Cerebellar nuclear complex (tissue), 1 donor: ENCODE measurements around the gene RMRP.
"Not testable (repeated sequence)": the region's sequence is repeated elsewhere in the genome, so short reads cannot be mapped to it uniquely, and the experiment has no call there.

Experiments
- DNase-seq, 2 experiments: peaks; one replicate each; lab custom pipeline; 2025; lab: John Stamatoyannopoulos, UW

RMRP gene

DNA sequence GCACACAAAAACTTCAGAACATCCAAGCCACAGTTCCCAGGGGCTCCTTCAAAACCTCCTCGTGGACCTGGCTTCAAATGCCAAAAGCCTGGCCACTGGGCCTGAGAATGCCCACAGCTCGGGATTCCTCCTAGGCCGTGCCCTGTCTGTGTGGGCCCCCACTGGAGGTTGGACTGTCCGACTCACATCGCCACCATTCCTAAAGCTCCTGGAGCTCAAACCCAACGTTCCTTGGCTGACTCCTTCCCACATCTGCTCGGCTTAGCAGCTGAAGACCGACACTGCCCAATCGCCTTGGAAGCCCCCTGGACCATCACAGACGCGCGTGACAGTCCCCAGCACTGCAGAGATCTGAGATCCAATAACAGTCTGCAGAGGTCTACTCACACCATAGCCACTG, 14.8 kb downstream of the RMRP start:
- no peak for DNase-seq

DNA sequence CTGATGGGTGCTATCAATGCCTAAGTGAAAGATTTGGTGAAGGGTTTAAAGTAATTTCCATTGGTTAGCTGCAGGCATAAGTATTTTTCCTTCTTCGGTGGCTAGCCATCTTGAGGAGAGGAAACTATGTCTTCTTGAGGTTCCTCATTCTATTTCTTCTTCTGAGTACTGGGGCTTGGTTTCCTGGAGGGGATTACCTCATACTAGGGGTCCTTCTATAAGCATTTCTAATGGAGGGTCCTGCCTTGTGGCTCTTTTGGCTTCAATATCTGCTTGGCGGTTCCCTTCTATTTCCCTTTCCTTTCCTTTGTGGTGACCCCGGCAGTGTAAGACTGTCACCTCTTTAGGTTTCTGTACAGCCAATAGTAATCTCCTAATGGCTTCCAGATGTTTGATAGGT, 16.3 kb downstream of the RMRP start:
- not testable (repeated sequence) for DNase-seq

DNA sequence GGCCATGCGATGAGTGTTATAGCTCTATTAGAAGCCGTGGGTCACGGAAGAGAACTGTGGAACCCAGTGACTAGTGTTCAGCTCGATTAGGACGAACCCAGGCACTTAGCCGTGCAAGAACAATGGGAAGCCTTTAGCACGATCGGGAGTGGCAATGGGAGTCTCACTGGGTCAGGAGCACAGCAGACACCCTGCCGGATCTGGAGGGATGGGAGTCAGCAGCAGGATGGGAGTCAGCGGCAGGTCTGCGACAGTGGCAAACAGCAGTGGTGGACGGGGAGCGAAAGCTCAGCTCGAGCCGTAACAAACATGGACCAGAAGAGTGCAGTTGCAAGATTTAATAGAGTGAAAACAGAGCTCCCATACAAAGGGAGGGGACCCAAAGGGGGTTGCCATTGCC, 17.4 kb downstream of the RMRP start:
- not testable (repeated sequence) for DNase-seq

- DNase-seq: no peak
These were observed 18.2 kb downstream of the RMRP start for GRCh38 chr9:35639631-35640030.

DNA sequence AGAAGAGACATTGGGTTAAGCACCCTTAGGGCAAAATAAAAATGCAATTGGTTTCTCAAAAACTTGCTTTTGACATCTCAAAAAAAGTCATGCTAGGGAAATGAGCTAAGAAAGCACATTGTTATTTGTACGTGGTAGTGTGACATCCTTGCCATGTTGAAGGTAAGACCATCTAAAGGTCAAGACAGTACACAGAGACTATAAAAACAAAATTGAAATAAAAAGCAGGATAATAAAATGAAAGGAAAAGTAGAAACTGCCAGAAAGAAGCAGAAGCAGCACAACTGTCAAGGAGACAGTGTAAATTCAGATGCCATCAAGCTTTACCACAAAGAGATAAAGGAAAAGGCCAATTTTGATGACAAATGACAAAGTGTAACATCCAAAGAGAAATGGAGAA, 18.6 kb downstream of the RMRP start:
- DNase-seq: not testable (repeated sequence)

- not testable (repeated sequence) for DNase-seq
These were observed 19.1 kb downstream of the RMRP start for GRCh38 chr9:35638751-35639150.

DNA sequence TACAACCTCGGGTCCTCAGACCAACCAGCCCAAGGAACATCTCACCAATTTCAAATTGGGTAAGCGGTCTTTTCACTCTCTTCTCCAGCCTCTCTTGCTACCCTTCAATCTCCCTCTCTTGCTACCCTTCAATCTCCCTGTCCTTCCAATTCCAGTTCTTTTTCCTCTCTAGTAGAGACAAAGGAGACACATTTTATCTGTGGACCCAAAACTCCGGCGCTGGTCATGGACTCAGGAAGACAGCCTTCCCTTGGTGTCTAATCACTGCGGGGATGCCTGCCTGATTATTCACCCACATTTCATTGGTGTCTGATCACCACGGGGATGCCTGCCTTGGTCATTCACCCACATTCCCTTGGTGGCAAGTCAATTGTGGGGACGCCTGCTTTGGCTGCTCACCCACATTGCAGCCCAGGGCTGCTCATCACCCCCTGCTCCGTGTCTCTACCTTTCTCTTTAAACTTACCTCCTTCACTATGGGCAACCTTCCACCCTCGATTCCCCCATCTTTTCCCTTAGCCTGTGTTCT, 20.3 kb downstream of the RMRP start:
- not testable (repeated sequence) for DNase-seq

DNA sequence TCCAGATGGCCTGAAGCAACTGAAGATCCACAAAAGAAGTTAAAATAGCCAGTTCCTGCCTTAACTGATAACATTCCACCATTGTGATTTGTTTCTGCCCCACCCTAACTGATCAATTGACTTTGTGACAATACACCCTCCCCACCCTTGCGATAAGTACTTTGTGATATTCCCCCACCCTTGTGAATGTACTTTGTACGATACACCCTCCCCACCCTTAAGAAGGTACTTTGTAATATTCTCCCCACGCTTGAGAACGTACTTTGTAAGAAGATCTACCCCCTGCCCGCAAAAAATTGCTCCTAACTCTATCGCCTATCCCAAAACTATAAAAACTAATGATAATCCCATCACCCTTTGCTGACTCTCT, 21.0 kb downstream of the RMRP start:
- DNase-seq: not testable (repeated sequence)

DNA sequence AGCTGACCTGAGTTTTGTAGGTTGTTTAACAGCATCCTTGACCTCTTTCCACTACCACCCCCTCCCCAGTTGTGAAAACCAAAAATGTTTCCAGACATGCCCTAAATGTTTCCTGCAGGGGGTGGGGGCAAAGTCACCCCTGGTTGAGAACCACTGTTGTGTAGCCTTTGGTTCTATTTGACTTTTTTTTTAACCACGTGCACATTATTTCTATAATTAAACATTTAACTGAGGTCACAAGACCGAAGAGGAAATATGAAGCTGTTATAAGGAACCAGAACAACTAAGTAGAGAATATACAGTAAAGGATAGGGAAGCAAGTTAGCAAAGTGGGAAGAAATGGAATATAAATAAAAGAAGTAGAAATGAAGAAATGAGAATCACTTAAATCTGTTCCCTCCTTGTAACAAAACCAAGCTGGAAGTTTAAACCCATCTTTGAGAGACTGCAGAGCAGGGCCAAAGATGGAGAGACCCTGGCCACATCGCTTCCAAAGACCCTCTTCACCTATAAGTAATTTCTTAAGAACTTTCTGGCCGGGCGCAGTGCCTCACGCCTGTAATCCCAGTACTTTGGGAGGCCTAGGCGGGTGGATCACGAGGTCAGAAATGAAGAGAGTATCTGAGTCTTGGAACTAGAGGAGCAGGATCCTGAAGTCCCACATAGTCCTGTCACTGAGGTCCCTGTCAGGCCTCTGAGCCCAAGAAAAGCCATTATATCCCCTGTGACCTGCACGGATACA, 21.5 kb downstream of the RMRP start:
- DNase-seq: no peak

GRCh38 chr9:35635730-35636129, 22.1 kb downstream of the RMRP start:
- no peak for DNase-seq

DNA sequence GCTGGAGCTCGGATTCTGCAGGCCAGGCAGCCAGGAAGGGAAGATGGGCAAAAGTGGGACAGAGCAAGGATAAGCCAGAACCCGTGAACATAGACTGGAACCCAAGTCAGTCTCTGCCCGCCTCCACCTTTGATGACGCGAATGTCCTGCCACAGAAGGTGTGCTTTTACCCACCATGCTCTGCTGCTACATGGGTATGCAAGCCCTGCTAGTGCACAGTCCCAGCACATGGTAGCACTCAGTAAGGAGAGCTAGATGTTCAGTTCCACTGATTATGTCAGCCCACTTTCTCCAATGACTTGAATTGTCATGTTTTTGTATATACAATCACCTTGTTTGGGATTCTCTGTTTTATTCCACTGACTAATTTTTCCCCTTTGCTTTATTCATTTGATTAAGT, 28.2 kb downstream of the RMRP start:
- DNase-seq: no peak

GRCh38 chr9:35628389-35628991, 29.3 kb downstream of the RMRP start:
- no peak for DNase-seq

DNA sequence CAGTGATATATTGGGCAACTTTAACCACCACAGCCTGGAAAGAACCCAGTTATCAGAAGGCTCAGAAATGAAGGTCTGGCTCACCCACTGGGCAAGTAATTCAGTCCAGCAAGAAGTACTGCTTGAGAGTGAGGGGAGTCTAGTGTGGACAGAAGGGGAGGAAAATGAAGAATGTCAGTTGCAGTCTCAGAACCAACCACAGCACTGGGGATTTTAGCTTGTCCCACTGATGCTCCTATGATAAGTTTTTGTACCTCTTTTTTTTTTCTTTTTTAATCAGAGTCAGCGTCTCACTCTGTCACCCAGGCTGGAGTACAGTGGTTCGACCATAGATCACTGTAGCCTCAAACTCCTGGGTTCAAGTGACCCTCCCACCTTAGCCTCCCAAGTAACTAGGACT, 30.2 kb downstream of the RMRP start:
- no peak for DNase-seq

DNA sequence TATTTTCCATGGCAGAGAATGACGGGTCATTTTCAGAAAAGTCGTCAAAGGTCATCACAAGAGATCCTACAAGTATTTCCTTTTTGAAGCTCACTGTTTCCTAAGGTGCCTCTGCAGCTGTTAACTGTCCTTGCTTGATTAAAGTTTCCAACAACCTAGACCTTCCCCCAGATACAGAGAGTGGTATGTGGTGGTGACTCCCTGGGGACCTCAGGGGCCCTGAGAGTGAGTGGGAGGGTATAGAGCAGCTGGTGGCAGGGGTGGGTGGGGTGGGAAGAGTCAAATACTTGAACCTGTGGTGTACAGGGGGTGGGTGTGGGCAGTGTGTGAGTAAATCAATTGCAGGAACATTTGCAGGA, 38.0 kb downstream of the RMRP start:
- DNase-seq: no peak

DNA sequence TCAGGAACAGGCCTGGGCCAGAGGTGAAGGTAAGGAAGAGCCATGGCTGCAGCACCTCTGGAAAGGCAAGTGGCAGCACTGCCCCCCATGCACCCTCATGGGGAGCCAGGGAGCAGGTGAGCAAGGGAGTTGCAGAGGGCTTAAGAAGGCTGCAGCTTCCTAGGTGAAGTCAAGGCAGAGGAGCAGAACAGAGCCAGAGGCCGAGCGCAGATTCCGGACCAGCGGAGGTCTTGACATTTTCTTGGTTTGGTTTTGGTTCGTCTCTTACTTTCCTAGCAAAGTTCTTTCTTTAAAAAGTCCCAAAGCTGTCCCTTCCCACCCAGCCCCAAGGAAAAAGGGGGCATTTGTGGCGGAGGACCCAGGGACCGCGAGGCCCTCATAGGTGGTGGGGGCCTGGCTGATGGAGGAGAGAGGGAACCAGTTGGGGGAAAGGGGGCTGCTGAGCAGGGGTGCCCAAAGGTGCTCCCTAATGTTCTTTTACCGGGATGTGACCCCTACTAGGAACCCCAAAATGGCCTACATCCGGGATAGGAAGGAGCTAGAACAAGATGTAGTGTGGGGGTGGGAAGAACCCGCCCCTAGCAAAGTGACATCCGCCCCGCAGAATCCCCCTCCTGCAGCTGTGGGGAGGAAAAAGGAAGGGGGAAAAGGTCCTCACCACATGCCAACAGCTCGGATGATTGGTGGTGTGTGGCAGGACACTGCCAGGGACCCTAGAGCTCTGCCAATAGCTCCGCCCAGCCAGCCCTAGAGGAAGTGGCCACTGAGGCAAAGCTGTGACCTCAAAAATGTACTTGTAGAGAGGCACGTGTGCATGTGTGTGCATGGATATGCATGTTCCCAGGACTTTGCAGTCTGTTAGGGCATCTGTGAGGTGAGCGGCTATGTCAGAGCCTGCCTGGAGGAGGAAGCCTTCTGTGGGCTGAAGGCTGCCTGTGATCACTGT, 38.7 kb downstream of the RMRP start:
- no peak for DNase-seq

DNA sequence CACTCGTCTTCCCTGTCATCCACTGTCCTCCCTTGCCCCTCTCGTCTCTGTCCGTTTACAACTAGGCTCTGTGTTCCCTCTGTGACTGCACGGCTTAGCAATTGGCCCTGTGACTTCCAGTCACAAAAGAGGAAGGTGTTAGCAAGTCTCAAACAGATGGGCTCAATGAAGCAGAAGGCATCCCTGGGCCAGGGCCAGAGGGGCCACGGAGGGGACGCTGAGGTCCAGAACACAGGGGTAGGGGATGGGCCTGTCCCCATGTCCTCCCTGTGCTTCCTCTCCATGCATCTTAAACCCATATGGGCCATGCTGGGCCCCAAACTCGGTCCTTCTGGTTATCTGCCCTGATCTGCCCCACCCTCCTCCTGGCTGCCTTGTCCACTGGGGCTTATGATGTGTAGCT, 39.5 kb downstream of the RMRP start, which contains the start of gene CD72:
TSS of gene CD72 (minus strand) at position 89 of the 403 bp plus-strand sequence. CDS start 110 bp downstream, outside the sequence.
- no peak for DNase-seq

GRCh38 chr9:35617548-35617947, 40.3 kb downstream of the RMRP start:
- no peak for DNase-seq

DNA sequence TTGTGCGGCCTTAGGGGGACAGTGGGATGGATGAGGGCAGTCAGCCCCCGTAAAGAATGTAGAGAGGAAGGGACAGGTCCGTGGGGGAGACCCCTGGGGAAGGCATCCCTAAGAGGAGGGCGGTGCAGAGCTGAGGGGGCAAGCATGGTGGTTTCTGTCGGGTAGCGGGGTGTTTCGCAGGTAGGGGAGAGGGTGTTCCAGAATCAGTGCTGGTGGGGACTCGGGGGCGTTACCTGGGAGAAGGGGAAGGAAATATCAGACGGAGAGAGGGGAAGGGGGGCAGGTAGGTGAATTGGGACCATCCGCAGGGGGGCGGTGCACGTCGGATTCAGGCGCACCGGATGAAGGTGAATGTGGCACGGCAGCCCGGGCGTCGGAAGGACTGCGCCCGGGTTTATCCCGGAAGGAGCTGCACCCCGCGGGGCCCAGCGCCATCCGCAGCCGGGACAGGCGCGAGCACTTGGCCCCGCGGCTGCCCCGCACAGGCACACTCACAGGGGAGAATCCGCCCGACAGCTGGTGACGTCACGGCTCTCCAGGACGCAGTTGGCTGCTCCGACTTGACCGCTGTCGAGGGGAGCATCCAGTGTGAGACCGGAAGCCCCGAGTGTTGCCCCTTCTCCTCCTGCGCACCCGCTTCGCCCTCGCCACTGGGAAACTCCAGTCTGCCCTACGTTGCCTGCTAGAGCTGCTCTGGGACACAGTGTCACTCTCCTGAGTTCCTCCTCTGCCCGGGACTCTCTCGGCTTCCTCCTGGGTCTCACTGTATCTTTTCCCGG, 40.9 kb downstream of the RMRP start:
- no peak for DNase-seq

DNA sequence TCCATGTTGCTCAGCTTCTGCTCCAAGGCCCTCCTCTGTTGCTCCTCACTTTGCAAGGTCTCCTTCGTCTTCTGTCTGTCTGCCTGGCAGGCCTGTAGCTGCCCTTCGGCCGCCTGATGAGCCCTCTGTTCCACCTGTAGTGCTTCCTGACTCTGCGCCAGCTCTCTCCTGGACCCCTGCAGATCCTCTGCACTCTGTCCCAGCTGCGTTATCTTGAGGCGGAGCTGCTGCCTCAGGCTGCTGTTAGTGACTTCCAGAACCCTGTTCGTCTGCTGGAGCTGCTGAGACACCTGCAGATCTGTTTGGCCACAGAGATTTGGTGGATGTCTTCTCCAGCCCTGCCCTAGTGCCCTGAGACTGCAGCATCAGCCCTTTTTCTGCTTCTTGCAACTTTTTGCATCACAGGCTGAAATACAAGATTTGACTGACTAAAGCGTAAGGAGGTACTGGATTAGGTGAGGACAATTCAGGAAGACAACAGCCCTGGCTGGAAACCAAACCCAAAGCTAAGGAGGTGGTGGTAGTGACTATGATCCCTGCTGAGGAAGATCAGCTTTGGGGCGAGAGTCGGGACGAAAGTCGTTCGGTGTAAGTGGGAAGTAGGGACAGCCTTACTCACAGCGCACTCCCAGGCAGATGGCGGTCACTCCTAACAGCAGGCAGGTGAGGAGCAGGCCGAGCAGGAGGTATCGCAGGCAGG, 41.7 kb downstream of the RMRP start:
- no peak for DNase-seq

DNA sequence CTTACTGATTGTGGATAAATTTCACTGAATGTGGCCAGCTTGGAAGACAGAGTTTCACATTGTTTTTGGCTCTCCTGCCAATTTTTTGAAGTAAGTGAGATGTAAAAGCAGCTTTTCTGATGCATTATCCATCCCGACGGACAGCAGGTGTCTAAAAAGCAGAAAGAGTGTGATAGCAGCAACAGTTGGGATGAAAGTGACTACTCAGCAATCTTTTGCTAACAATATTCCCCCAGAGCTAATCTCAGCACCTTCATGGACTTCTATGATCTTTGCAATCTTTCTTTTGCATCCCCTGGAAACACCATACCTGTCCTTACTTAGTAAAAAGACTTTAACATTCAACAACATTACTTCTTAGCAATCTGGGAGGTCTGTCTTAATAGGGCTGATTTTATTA, 45.0 kb downstream of the RMRP start:
- no peak for DNase-seq

DNA sequence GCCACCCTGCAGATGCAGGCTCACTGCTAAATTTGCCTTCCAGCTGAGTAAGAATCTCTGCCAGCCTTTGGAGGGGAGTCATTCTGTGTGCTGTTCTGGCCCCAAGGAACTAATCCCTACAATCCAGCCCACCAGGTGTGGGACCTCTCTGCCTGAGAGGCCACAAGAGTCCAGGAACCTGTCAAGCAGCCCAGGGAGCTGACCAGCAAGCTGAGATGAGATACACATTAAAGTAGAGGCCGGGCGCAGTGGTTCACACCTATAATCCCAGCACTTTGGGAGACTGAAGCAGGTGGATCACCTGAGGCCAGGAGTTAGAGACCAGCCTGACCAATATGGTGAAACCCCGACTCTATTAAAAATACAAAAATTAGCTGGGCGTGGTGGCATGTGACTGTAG, 45.8 kb downstream of the RMRP start:
- DNase-seq: not testable (repeated sequence)
